OCI-LY1 (cell line): Measurements from ENCODE around the gene TXNRD2.

ENCODE experiments used
- EZH2 ChIP-seq: fragments of 200-600 bp; sonication (generic), shearing (Covaris generic); IDR thresholded peaks from 2 replicates; pipeline ENCODE4 v1.8.0; 2017; ENCODE audit warnings: borderline replicate concordance, mixed run types, mild to moderate bottlenecking, antibody characterized with exemption, low read length, moderate library complexity, mixed read lengths
- TF ChIP-seq, protein P1 (sequence below): fragments of 200-600 bp; sonication (generic), shearing (Covaris generic); IDR thresholded peaks from 2 replicates; pipeline ENCODE4 v1.5.1; 2017; ENCODE audit warnings: mild to moderate bottlenecking, antibody characterized with exemption, low read length, moderate library complexity, mixed read lengths

DNA sequence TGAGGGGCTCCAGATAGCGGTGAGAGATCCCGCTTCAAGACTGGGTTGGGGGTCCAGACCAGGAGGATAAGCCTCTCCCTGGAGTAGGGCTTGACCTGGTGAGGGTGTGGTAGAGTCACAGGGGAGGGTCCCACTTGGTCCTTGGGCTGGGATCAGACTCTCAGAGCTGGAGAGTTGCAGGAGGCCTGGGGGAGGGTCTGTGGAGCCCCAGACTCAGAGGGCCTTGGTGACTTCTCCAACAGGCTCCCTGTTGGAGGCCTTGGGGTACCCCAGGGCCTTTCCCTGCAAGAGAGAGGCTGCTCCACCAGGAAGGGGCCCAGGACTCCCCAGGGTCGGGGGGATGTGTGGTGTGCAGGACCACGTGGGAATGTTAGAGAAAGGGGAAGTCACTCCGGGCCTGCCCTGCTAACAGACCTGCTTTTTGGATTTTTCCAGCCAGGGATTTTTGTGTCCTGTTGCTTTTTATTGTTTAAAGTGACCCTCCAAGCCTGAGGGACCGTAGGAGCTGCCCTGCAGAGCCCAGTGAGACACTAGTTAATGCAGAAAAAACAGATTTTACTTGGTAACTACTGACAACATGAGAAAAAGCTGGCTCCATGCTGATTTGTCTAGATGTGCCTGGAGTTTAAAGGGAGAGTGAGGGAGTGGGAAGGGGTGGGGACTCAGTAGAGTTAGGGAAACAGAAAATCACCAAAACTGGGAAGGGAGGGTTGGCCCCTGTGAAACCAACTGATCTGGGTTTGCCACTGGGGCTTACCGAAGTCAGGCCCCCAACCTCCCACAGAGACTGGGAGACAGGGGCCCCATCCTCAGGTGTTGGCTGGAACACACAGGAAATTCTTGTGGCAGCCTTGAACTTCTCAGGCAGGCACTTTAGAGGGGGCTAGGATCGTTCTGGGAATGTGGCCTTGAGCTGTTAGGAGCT lies 801 bp upstream of the TXNRD2 start:
- TF ChIP-seq, protein P1, sequence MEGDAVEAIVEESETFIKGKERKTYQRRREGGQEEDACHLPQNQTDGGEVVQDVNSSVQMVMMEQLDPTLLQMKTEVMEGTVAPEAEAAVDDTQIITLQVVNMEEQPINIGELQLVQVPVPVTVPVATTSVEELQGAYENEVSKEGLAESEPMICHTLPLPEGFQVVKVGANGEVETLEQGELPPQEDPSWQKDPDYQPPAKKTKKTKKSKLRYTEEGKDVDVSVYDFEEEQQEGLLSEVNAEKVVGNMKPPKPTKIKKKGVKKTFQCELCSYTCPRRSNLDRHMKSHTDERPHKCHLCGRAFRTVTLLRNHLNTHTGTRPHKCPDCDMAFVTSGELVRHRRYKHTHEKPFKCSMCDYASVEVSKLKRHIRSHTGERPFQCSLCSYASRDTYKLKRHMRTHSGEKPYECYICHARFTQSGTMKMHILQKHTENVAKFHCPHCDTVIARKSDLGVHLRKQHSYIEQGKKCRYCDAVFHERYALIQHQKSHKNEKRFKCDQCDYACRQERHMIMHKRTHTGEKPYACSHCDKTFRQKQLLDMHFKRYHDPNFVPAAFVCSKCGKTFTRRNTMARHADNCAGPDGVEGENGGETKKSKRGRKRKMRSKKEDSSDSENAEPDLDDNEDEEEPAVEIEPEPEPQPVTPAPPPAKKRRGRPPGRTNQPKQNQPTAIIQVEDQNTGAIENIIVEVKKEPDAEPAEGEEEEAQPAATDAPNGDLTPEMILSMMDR = no peak
- TF ChIP-seq EZH2 = no peak
